ENCODE results near the gene ATF7IP2. TPM values are rescaled to one million over a fixed set of nuclear protein-coding genes. Genes with fewer than 3 reads are reported as not detected.

The ATF7IP2 gene
- total and polyA plus RNA-seq, 2 of the 13 experiments (the other 11 are each of a cell fraction or from before 2014, with no cell fraction given) = 117 to 217 TPM

- ATAC-seq (no peak), FAIRE-seq (no peak), DNase-seq (ENCODE audit: low spot score) (no peak)
- Histone ChIP-seq H3K4me1 (ENCODE audit: insufficient read depth, low read length) (peaks cover 13% of the 10 kb centered on the region), H3K27me3 (ENCODE audit: control insufficient read depth in 1 of 2, insufficient read depth in 2 of 2, low read length in 2 of 2) (no peaks in the 10 kb centered on the region), H3K9me3 (ENCODE audit: low read length) (no peaks in the 10 kb centered on the region), H3K4me3 (replicated peaks in 1 of 3; ENCODE audit: insufficient read depth in 1 of 3, low read depth in 2 of 3, low read length in 3 of 3) (no peak overlapping the region), H2AFZ (ENCODE audit: low read length) (no peak overlapping the region), H3K79me2 (ENCODE audit: insufficient read depth, low read length) (no peaks in the 10 kb centered on the region), H4K20me1 (ENCODE audit: insufficient read depth, low read length) (no peaks in the 10 kb centered on the region), H3K36me3 (replicated peaks in 1 of 2; ENCODE audit: control insufficient read depth in 1 of 2, insufficient read depth in 2 of 2, low read length in 2 of 2) (peaks cover 8 to 20% of the 10 kb centered on the region in 2 experiments), H3K4me2 (ENCODE audit: low read depth, low read length) (no peak overlapping the region), H3K27ac (ENCODE audit: extremely low read length, insufficient read depth, low read length) (no peak overlapping the region), H3K9ac (ENCODE audit: insufficient read depth, low read depth, low read length) (no peak overlapping the region)
- ChIA-PET POLR2A (interaction anchor here (0.7 to 1.8 kb wide), 4 partner anchors 9 to 214 kb away, joined by 3 to 4 read pairs (median 4); partner anchors contain the start of gene ATF7IP2), CTCF (ENCODE audit: low intra/inter-chr PET ratio, low total read pairs) (no interaction called here)
- TF ChIP-seq MYNN (CRISPR knock-in tag; IDR thresholded peaks at IDR 0.05; ENCODE audit: low read depth) = no peak
- no peak for TF ChIP-seq PCBP1 (IDR thresholded peaks at IDR 0.05; ENCODE audit: borderline replicate concordance, low read depth, low read length)
- no peak for TF ChIP-seq ATF3 (CRISPR knock-in tag; IDR thresholded peaks at IDR 0.05)
- TF ChIP-seq U2AF2 (IDR thresholded peaks at IDR 0.05; ENCODE audit: low read depth, low read length) = no peak
- no peak for TF ChIP-seq HOXA5 (CRISPR knock-in tag; IDR thresholded peaks at IDR 0.05)
- no peak for TF ChIP-seq SRF (IDR thresholded peaks at IDR 0.05; ENCODE audit: low read depth, low read length)
- TF ChIP-seq NFYC (CRISPR knock-in tag; IDR thresholded peaks at IDR 0.05) = no peak
- TF ChIP-seq RFX5 (IDR thresholded peaks at IDR 0.05; ENCODE audit: low read depth, low read length) = no peak
- no peak for TF ChIP-seq AHR (CRISPR knock-in tag; IDR thresholded peaks at IDR 0.05)
- TF ChIP-seq SALL2 (CRISPR knock-in tag; IDR thresholded peaks at IDR 0.05) = no peak
- no peak for TF ChIP-seq ZSCAN29 (CRISPR knock-in tag; conservative IDR thresholded peaks at IDR 0.05)
- no peak for TF ChIP-seq ETV5 (CRISPR knock-in tag; IDR thresholded peaks at IDR 0.05; ENCODE audit: borderline replicate concordance)
- BruUV-seq (replicated peaks) = TSS peak; percentile 19
- 92% methylated on average over 1 of the region's 1 CpG for WGBS (ENCODE audit: low lambda C conversion rate)
- intact Hi-C loops (cut with micrococcal nuclease; ENCODE audit: unreplicated experiment) = no loop called here
- in situ Hi-C loops (cut with HindIII; ENCODE audit: extremely low pct_ligation_motif_present, low pct_unique_long_range_greater_than_20kb) = no loop called here
Measured at GRCh38 chr16:10529895-10530669, 144.2 kb downstream of the ATF7IP2 start.
